KBM-7 (cell line): ENCODE data around the gene RBBP7.
"Not testable (repeated sequence)": the region's sequence is repeated elsewhere in the genome, so short reads cannot be mapped to it uniquely, and the experiment has no call there.

Experiments used
- DNase-seq: peaks from one replicate; pipeline ENCODE4 v3.0.0-alpha.2; 2015
- in situ Hi-C: fragments of 300-500 bp; cut with MboI; formaldehyde crosslinking; loops from 2 replicates; pipeline ENCODE4 v1.14.3; 2020; ENCODE audit warnings: low sequenced_read_pairs, low pct_unique_long_range_greater_than_20kb, mixed read lengths

The RBBP7 gene

GRCh38 chrX:16869393-16870094, 618 bp downstream of the RBBP7 start:
- in situ Hi-C loops: no loop called here
- peak; percentile 54 for DNase-seq

- in situ Hi-C loops: no loop called here
- DNase-seq: no peak
Measured at GRCh38 chrX:16868920-16869319, 1.2 kb downstream of the RBBP7 start.

GRCh38 chrX:16867947-16868346, 2.2 kb downstream of the RBBP7 start:
- DNase-seq: no peak
- in situ Hi-C loops: no loop called here

GRCh38 chrX:16862829-16863228, 7.3 kb downstream of the RBBP7 start:
- in situ Hi-C loops: no loop called here
- no peak for DNase-seq

- no peak for DNase-seq
- in situ Hi-C loops: no loop called here
Measured at GRCh38 chrX:16856744-16857143, 13.4 kb downstream of the RBBP7 start.

- in situ Hi-C loops, DNase-seq: not testable (repeated sequence)
Measured at GRCh38 chrX:16856076-16856404, 14.1 kb downstream of the RBBP7 start.

GRCh38 chrX:16855363-16856075, 14.6 kb downstream of the RBBP7 start:
- DNase-seq: no peak
- in situ Hi-C loops: no loop called here

- no peak for DNase-seq
- in situ Hi-C loops: no loop called here
Measured at GRCh38 chrX:16853537-16853936, 16.6 kb downstream of the RBBP7 start.

GRCh38 chrX:16852617-16853179, 17.5 kb downstream of the RBBP7 start:
- no peak for DNase-seq
- in situ Hi-C loops: no loop called here

- in situ Hi-C loops: no loop called here
- DNase-seq: no peak
Measured at GRCh38 chrX:16851827-16852226, 18.3 kb downstream of the RBBP7 start.

- in situ Hi-C loops: no loop called here
- DNase-seq: no peak
Measured at GRCh38 chrX:16851421-16851820, 18.7 kb downstream of the RBBP7 start.

- in situ Hi-C loops: no loop called here
- DNase-seq: no peak
Measured at GRCh38 chrX:16848541-16848940, 21.6 kb downstream of the RBBP7 start.

- in situ Hi-C loops: no loop called here
- no peak for DNase-seq
Measured at GRCh38 chrX:16845686-16846085, 24.5 kb downstream of the RBBP7 start.

GRCh38 chrX:16843208-16843909, 26.8 kb downstream of the RBBP7 start:
- in situ Hi-C loops: no loop called here
- no peak for DNase-seq

GRCh38 chrX:16842684-16843083, 27.5 kb downstream of the RBBP7 start:
- DNase-seq: no peak
- in situ Hi-C loops: no loop called here

- in situ Hi-C loops: no loop called here
- no peak for DNase-seq
Measured at GRCh38 chrX:16839852-16840460, 30.2 kb downstream of the RBBP7 start.

- in situ Hi-C loops: no loop called here
- no peak for DNase-seq
Measured at GRCh38 chrX:16839219-16839851, 30.8 kb downstream of the RBBP7 start.

- DNase-seq: no peak
Measured at GRCh38 chrX:16838202-16839066, 31.7 kb downstream of the RBBP7 start.

More at GRCh38 chrX:16838202-16839066, 31.7 kb downstream of the RBBP7 start:
- in situ Hi-C loops: no loop called here
